ENCODE measurements around the gene EN2.

EN2 gene

DNA sequence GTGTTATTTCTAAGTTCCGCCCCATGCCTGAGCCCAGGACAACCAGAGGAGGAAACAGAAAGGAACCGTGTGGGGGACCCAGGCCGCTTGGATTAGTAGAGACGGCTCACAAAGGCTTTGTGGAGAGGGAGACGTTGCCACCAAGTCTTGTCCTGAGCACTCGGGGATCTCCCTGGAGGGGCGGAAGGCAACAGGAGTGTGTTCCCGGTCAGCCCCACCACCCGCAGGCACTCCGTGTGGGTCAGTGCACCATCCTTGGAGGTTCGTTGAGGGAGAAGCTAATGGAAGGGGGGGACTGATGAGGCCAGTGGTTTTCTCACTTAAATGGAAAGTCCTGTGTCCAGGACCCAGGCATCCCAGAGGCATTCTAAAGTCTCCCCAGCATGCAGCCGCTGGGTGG, 26.7 kb upstream of the EN2 start:
- TF ChIP-seq, protein P1, sequence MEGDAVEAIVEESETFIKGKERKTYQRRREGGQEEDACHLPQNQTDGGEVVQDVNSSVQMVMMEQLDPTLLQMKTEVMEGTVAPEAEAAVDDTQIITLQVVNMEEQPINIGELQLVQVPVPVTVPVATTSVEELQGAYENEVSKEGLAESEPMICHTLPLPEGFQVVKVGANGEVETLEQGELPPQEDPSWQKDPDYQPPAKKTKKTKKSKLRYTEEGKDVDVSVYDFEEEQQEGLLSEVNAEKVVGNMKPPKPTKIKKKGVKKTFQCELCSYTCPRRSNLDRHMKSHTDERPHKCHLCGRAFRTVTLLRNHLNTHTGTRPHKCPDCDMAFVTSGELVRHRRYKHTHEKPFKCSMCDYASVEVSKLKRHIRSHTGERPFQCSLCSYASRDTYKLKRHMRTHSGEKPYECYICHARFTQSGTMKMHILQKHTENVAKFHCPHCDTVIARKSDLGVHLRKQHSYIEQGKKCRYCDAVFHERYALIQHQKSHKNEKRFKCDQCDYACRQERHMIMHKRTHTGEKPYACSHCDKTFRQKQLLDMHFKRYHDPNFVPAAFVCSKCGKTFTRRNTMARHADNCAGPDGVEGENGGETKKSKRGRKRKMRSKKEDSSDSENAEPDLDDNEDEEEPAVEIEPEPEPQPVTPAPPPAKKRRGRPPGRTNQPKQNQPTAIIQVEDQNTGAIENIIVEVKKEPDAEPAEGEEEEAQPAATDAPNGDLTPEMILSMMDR (IDR thresholded peaks at IDR 0.05; ENCODE audit: insufficient read depth, low read length), result no peak
- TF ChIP-seq SPI1 (IDR thresholded peaks at IDR 0.05; ENCODE audit: borderline replicate concordance, low read depth) (no peak), GABPA (IDR thresholded peaks at IDR 0.05; ENCODE audit: low read depth) (no peak), POLR2AphosphoS5 (IDR thresholded peaks at IDR 0.05; ENCODE audit: low read depth) (no peak)
- TF ChIP-seq, protein P2, sequence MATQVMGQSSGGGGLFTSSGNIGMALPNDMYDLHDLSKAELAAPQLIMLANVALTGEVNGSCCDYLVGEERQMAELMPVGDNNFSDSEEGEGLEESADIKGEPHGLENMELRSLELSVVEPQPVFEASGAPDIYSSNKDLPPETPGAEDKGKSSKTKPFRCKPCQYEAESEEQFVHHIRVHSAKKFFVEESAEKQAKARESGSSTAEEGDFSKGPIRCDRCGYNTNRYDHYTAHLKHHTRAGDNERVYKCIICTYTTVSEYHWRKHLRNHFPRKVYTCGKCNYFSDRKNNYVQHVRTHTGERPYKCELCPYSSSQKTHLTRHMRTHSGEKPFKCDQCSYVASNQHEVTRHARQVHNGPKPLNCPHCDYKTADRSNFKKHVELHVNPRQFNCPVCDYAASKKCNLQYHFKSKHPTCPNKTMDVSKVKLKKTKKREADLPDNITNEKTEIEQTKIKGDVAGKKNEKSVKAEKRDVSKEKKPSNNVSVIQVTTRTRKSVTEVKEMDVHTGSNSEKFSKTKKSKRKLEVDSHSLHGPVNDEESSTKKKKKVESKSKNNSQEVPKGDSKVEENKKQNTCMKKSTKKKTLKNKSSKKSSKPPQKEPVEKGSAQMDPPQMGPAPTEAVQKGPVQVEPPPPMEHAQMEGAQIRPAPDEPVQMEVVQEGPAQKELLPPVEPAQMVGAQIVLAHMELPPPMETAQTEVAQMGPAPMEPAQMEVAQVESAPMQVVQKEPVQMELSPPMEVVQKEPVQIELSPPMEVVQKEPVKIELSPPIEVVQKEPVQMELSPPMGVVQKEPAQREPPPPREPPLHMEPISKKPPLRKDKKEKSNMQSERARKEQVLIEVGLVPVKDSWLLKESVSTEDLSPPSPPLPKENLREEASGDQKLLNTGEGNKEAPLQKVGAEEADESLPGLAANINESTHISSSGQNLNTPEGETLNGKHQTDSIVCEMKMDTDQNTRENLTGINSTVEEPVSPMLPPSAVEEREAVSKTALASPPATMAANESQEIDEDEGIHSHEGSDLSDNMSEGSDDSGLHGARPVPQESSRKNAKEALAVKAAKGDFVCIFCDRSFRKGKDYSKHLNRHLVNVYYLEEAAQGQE (IDR thresholded peaks at IDR 0.05; ENCODE audit: insufficient replicate concordance, low read depth), result no peak
- H3K4me3 ChIP-seq (replicated peaks; ENCODE audit: insufficient read depth, low read length), result no peak overlapping the region
- H3K27ac ChIP-seq (replicated peaks), result no peak overlapping the region
- DNase-seq (ENCODE audit: low read depth in 1 of 2, low spot score in 1 of 2), result no peak
- peaks cover 11% of the 10 kb centered on the region for H3K27me3 ChIP-seq (ENCODE audit: insufficient read depth, poor library complexity, severe bottlenecking)

DNA sequence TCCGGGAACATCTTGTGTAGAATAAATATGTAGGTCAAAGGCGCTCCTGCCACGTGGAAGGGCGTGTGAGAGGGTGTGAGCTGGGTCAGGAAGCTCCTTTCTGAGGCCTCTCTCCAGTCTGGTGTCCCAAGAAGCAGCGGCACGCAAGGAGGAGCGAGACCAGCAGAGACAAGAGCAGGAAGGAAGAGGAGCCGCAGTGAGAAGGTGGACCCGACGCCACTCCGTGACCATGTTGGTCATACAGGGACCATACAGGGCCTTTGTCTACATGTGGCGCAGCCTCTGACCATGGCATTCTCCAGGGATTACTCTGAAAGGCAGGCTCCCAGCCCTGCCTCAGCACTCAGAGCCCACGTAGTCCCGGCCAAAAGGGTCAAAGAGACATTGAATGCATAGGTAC, 26.2 kb upstream of the EN2 start:
- Histone ChIP-seq H3K27me3 (ENCODE audit: insufficient read depth, poor library complexity, severe bottlenecking) (peaks cover 11% of the 10 kb centered on the region), H3K27ac (replicated peaks) (no peak overlapping the region), H3K4me3 (replicated peaks; ENCODE audit: insufficient read depth, low read length) (no peak overlapping the region)
- TF ChIP-seq, protein P1 (IDR thresholded peaks at IDR 0.05; ENCODE audit: insufficient read depth, low read length), result no peak
- TF ChIP-seq POLR2AphosphoS5 (IDR thresholded peaks at IDR 0.05; ENCODE audit: low read depth) (no peak), SPI1 (IDR thresholded peaks at IDR 0.05; ENCODE audit: borderline replicate concordance, low read depth) (no peak), GABPA (IDR thresholded peaks at IDR 0.05; ENCODE audit: low read depth) (no peak)
- TF ChIP-seq, protein P2 (IDR thresholded peaks at IDR 0.05; ENCODE audit: insufficient replicate concordance, low read depth), result no peak
- no peak for DNase-seq (ENCODE audit: low read depth in 1 of 2, low spot score in 1 of 2)

DNA sequence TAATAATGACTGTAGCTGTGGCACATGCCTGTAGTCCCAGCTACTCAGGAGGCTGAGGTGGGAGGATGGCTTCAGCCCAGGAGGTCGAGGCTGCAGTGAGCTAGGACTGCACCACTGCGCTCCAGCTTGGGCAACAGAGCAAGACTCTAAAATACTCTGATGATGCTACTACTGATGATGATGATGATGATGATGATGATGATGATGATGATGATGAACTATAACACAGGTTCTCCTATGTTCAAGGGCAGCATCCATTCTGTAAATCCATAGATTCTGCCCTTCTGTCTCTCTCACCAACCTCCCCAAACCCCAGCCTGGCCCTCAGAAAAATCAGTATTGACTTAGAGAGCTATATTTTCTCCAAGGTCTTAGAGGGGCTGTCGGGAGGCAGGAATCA, 22.8 kb upstream of the EN2 start:
- TF ChIP-seq SPI1 (IDR thresholded peaks at IDR 0.05; ENCODE audit: borderline replicate concordance, low read depth) (no peak), GABPA (IDR thresholded peaks at IDR 0.05; ENCODE audit: low read depth) (no peak), POLR2AphosphoS5 (IDR thresholded peaks at IDR 0.05; ENCODE audit: low read depth) (no peak)
- TF ChIP-seq, protein P2 (IDR thresholded peaks at IDR 0.05; ENCODE audit: insufficient replicate concordance, low read depth), result no peak
- TF ChIP-seq, protein P1 (IDR thresholded peaks at IDR 0.05; ENCODE audit: insufficient read depth, low read length), result no peak
- Histone ChIP-seq H3K27ac (replicated peaks) (no peak overlapping the region), H3K27me3 (ENCODE audit: insufficient read depth, poor library complexity, severe bottlenecking) (peaks cover 7% of the 10 kb centered on the region), H3K4me3 (replicated peaks; ENCODE audit: insufficient read depth, low read length) (no peak overlapping the region)
- DNase-seq (ENCODE audit: low read depth in 1 of 2, low spot score in 1 of 2), result no peak
